ENCODE results near the gene NEUROD4. TPM values are rescaled to one million over a fixed set of nuclear protein-coding genes. Genes with fewer than 3 reads are reported as not detected.

The NEUROD4 gene
- total RNA-seq, 2 experiments from 2014 or later, result not detected

DNA sequence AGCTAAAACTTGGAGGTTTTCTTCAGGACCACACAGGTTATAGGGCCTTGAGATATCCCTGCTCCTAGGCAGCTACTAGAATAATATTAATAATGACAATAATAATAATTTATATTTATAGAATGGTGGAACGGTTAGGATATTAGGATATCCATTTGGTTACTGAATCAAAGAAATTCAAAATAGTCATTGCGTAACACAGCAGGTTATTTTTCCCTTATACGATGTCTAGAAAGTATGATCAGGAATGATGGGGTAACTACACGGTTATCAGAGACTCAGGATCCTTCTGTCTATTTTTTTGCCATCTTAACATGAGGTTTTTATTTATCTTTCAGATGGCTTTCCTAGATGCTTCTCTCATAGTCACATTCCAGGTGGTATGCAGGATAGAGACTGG is 39.0 kb downstream of the NEUROD4 start:
- Mint-ChIP-seq H3K27ac (no peak overlapping the region), H3K36me3 (ENCODE audit: low read depth) (no peaks in the 10 kb centered on the region), H3K4me3 (no peak overlapping the region), H3K9me3 (no peaks in the 10 kb centered on the region), H3K27me3 (no peaks in the 10 kb centered on the region), H3K4me1 (ENCODE audit: low read depth) (no peaks in the 10 kb centered on the region)
- ChIA-PET POLR2A (no interaction called here), CTCF (no interaction called here)
- Histone ChIP-seq H3K4me1 (ENCODE audit: insufficient read depth, low read length) (no peaks in the 10 kb centered on the region), H3K36me3 (ENCODE audit: insufficient read depth, low read length) (no peaks in the 10 kb centered on the region), H3K9me3 (ENCODE audit: control insufficient read depth in 1 of 2, insufficient read depth in 1 of 2, low read length in 2 of 2) (no peaks in the 10 kb centered on the region), H3K27me3 (ENCODE audit: control insufficient read depth in 1 of 2, insufficient read depth in 2 of 2, low read length in 2 of 2) (no peaks in the 10 kb centered on the region), H3K27ac (ENCODE audit: low read depth in 1 of 2, low read length in 2 of 2) (no peak overlapping the region), H3K4me3 (ENCODE audit: low read length) (no peak overlapping the region)
- TF ChIP-seq, protein P1, sequence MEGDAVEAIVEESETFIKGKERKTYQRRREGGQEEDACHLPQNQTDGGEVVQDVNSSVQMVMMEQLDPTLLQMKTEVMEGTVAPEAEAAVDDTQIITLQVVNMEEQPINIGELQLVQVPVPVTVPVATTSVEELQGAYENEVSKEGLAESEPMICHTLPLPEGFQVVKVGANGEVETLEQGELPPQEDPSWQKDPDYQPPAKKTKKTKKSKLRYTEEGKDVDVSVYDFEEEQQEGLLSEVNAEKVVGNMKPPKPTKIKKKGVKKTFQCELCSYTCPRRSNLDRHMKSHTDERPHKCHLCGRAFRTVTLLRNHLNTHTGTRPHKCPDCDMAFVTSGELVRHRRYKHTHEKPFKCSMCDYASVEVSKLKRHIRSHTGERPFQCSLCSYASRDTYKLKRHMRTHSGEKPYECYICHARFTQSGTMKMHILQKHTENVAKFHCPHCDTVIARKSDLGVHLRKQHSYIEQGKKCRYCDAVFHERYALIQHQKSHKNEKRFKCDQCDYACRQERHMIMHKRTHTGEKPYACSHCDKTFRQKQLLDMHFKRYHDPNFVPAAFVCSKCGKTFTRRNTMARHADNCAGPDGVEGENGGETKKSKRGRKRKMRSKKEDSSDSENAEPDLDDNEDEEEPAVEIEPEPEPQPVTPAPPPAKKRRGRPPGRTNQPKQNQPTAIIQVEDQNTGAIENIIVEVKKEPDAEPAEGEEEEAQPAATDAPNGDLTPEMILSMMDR (IDR thresholded peaks at IDR 0.05), result no peak
- ATAC-seq (ENCODE audit: poor library complexity), result no peak
- DNase-seq, result no peak
- intact Hi-C loops (cut with DNase I, micrococcal nuclease), result no loop called here

DNA sequence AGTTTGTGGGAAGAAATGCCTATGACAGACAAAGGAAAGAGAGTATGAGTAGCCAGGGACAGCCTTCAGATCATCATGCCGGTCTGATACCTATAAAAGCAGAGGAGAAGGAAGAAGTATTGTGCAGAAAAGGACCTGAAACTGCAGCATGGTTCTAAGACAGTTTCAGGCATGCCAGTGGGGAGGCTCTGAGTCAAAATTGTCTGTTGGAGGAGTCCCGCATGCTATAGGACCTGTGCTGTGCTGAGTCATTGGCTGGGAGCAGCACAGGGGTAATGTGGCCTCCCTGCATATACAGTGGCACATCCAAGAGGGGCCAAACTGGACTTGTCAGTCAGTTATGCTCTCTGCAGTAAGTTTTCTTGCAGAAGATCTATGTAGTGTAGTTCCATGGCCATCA is 40.7 kb downstream of the NEUROD4 start:
- Histone ChIP-seq H3K27me3 (ENCODE audit: control insufficient read depth in 1 of 2, insufficient read depth in 2 of 2, low read length in 2 of 2) (no peaks in the 10 kb centered on the region), H3K9me3 (ENCODE audit: control insufficient read depth in 1 of 2, insufficient read depth in 1 of 2, low read length in 2 of 2) (no peaks in the 10 kb centered on the region), H3K36me3 (ENCODE audit: insufficient read depth, low read length) (no peaks in the 10 kb centered on the region), H3K27ac (ENCODE audit: low read depth in 1 of 2, low read length in 2 of 2) (no peak overlapping the region), H3K4me1 (ENCODE audit: insufficient read depth, low read length) (no peaks in the 10 kb centered on the region), H3K4me3 (ENCODE audit: low read length) (no peak overlapping the region)
- Mint-ChIP-seq H3K4me3 (no peak overlapping the region), H3K27me3 (no peaks in the 10 kb centered on the region), H3K9me3 (no peaks in the 10 kb centered on the region), H3K27ac (no peak overlapping the region), H3K36me3 (ENCODE audit: low read depth) (no peaks in the 10 kb centered on the region), H3K4me1 (ENCODE audit: low read depth) (no peaks in the 10 kb centered on the region)
- ATAC-seq (ENCODE audit: poor library complexity) (no peak), DNase-seq (no peak)
- intact Hi-C loops (cut with DNase I, micrococcal nuclease), result no loop called here
- ChIA-PET POLR2A (no interaction called here), CTCF (no interaction called here)
- TF ChIP-seq, protein P1 (IDR thresholded peaks at IDR 0.05), result no peak

DNA sequence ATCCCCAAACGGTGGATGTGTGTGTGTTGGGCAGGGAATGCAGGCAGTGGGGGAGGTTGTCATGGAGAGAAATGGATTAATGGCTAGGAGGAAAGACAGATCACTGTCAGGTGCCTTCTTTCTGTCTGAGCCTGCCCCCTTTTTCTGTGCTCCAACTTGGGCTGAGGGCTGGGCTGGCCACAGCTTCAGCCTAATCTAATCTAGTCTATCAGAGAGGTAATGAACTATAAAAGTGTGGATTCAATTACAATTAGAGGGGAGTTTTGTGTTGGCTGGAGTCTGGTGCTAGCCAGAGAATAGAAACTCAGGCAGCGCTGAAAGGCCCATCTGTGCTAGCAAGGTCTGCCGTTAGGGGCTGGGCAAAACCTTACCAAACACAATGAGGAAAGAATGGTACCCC is 41.2 kb downstream of the NEUROD4 start:
- Mint-ChIP-seq H3K27ac (no peak overlapping the region), H3K4me1 (ENCODE audit: low read depth) (no peaks in the 10 kb centered on the region), H3K27me3 (no peaks in the 10 kb centered on the region), H3K36me3 (ENCODE audit: low read depth) (no peaks in the 10 kb centered on the region), H3K4me3 (no peak overlapping the region), H3K9me3 (no peaks in the 10 kb centered on the region)
- intact Hi-C loops (cut with DNase I, micrococcal nuclease), result no loop called here
- Histone ChIP-seq H3K9me3 (ENCODE audit: control insufficient read depth in 1 of 2, insufficient read depth in 1 of 2, low read length in 2 of 2) (no peaks in the 10 kb centered on the region), H3K4me1 (ENCODE audit: insufficient read depth, low read length) (no peaks in the 10 kb centered on the region), H3K36me3 (ENCODE audit: insufficient read depth, low read length) (no peaks in the 10 kb centered on the region), H3K4me3 (ENCODE audit: low read length) (no peak overlapping the region), H3K27ac (ENCODE audit: low read depth in 1 of 2, low read length in 2 of 2) (no peak overlapping the region), H3K27me3 (ENCODE audit: control insufficient read depth in 1 of 2, insufficient read depth in 2 of 2, low read length in 2 of 2) (no peaks in the 10 kb centered on the region)
- DNase-seq (no peak), ATAC-seq (ENCODE audit: poor library complexity) (no peak)
- TF ChIP-seq, protein P1 (IDR thresholded peaks at IDR 0.05), result no peak
- ChIA-PET POLR2A (no interaction called here), CTCF (no interaction called here)

Measured in CD4-positive, alpha-beta T cell (primary cell).